Measurements from ENCODE around the gene ITPR1. TPM values are rescaled to one million over a fixed set of nuclear protein-coding genes. Genes with fewer than 3 reads are reported as not detected.

The ITPR1 gene
- total and polyA plus RNA-seq, 2 experiments from 2014 or later = 6.8 to 21.0 TPM

DNA sequence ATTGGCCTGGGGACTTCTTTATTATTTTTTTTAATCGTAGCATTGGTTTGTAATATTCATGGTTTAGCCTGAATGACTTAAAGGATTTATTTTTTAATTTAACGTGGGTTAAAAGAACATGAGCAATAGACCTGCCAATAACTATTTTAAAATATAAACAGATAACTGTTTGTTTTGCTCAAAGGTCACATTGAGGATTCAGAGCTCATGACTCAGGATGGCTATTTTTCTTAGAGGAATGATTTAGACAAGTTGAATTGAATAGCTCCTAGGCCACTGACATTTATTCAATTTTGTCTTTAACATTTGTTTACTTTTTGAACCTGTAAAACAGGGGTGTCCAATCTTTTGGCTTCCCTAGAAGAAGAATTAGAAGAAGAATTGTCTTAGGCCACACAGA lies 68.5 kb downstream of the ITPR1 start:
- no peaks in the 10 kb centered on the region for H3K4me1 Mint-ChIP-seq
- ATAC-seq (no peak), DNase-seq (ENCODE audit: low spot score) (no peak)
- H3K27me3 Mint-ChIP-seq (ENCODE audit: insufficient read depth, low read depth, poor library complexity) = peaks cover 2% of the 10 kb centered on the region
- H3K36me3 ChIP-seq (ENCODE audit: insufficient read depth) = no peaks in the 10 kb centered on the region
- no peak for TF ChIP-seq EZH2phosphoT487 (IDR thresholded peaks at IDR 0.05; ENCODE audit: unreplicated experiment)
- no peak for TF ChIP-seq ZNF462 (CRISPR knock-in tag; IDR thresholded peaks at IDR 0.05)
- no peak for TF ChIP-seq POLR2AphosphoS5 (IDR thresholded peaks at IDR 0.05; ENCODE audit: low read depth)
- TF ChIP-seq NANOG (IDR thresholded peaks at IDR 0.05; ENCODE audit: borderline replicate concordance) = no peak
- TF ChIP-seq, protein P1, sequence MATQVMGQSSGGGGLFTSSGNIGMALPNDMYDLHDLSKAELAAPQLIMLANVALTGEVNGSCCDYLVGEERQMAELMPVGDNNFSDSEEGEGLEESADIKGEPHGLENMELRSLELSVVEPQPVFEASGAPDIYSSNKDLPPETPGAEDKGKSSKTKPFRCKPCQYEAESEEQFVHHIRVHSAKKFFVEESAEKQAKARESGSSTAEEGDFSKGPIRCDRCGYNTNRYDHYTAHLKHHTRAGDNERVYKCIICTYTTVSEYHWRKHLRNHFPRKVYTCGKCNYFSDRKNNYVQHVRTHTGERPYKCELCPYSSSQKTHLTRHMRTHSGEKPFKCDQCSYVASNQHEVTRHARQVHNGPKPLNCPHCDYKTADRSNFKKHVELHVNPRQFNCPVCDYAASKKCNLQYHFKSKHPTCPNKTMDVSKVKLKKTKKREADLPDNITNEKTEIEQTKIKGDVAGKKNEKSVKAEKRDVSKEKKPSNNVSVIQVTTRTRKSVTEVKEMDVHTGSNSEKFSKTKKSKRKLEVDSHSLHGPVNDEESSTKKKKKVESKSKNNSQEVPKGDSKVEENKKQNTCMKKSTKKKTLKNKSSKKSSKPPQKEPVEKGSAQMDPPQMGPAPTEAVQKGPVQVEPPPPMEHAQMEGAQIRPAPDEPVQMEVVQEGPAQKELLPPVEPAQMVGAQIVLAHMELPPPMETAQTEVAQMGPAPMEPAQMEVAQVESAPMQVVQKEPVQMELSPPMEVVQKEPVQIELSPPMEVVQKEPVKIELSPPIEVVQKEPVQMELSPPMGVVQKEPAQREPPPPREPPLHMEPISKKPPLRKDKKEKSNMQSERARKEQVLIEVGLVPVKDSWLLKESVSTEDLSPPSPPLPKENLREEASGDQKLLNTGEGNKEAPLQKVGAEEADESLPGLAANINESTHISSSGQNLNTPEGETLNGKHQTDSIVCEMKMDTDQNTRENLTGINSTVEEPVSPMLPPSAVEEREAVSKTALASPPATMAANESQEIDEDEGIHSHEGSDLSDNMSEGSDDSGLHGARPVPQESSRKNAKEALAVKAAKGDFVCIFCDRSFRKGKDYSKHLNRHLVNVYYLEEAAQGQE (IDR thresholded peaks at IDR 0.05; ENCODE audit: unreplicated experiment) = no peak
- no peak for TF ChIP-seq ETS1 (IDR thresholded peaks at IDR 0.05)
- TF ChIP-seq, protein P2, sequence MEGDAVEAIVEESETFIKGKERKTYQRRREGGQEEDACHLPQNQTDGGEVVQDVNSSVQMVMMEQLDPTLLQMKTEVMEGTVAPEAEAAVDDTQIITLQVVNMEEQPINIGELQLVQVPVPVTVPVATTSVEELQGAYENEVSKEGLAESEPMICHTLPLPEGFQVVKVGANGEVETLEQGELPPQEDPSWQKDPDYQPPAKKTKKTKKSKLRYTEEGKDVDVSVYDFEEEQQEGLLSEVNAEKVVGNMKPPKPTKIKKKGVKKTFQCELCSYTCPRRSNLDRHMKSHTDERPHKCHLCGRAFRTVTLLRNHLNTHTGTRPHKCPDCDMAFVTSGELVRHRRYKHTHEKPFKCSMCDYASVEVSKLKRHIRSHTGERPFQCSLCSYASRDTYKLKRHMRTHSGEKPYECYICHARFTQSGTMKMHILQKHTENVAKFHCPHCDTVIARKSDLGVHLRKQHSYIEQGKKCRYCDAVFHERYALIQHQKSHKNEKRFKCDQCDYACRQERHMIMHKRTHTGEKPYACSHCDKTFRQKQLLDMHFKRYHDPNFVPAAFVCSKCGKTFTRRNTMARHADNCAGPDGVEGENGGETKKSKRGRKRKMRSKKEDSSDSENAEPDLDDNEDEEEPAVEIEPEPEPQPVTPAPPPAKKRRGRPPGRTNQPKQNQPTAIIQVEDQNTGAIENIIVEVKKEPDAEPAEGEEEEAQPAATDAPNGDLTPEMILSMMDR (conservative IDR thresholded peaks at IDR 0.05; ENCODE audit: low read depth in 2 of 2) = no peak
- no peak for TF ChIP-seq CREB1 (CRISPR knock-in tag; IDR thresholded peaks at IDR 0.05; ENCODE audit: low read depth)
- TF ChIP-seq ZNF331 (CRISPR knock-in tag; IDR thresholded peaks at IDR 0.05; ENCODE audit: low read depth) = no peak
- H2AFZ ChIP-seq = no peak overlapping the region
- H3K36me3 Mint-ChIP-seq (ENCODE audit: low read depth) = no peaks in the 10 kb centered on the region
- H4K20me1 ChIP-seq (replicated peaks; ENCODE audit: insufficient read depth) = no peaks in the 10 kb centered on the region
- no peaks in the 10 kb centered on the region for H3K79me2 ChIP-seq (replicated peaks; ENCODE audit: insufficient read depth)
- no peaks in the 10 kb centered on the region for H3K9me2 ChIP-seq (ENCODE audit: insufficient read depth)
- H3F3A ChIP-seq (replicated peaks; ENCODE audit: low read depth) = no peaks in the 10 kb centered on the region
- H3K4me3 Mint-ChIP-seq = no peak overlapping the region
- no peak overlapping the region for H3K4me2 ChIP-seq
- H3K27me3 ChIP-seq (ENCODE audit: insufficient read depth) = no peaks in the 10 kb centered on the region
- H3K4me3 ChIP-seq = no peak overlapping the region
- no peak overlapping the region for H3K27ac Mint-ChIP-seq
- H3K9me3 Mint-ChIP-seq = no peaks in the 10 kb centered on the region
- H3K4me1 ChIP-seq (ENCODE audit: insufficient read depth) = no peaks in the 10 kb centered on the region
- H3K27ac ChIP-seq (ENCODE audit: low read depth) = no peak overlapping the region

All from GM23338 (cell line).